Fibroblast of the aortic adventitia (primary cell): Measurements from ENCODE around the gene FXYD4. TPM values are rescaled to one million over a fixed set of nuclear protein-coding genes. Genes with fewer than 3 reads are reported as not detected.
"Not testable (repeated sequence)": the region's sequence is repeated elsewhere in the genome, so short reads cannot be mapped to it uniquely, and the experiment has no call there.

Experiments
- DNase-seq: peaks from one replicate; pipeline ENCODE4 v3.0.0-alpha.2; 2010; ENCODE audit warnings: low read depth
- H3K4me3 ChIP-seq: 2 replicates; pipeline ENCODE4 v1.5.1; 2011; ENCODE audit warnings: low read depth, mild to moderate bottlenecking, control low read depth, low read length, moderate library complexity
- total RNA-seq: library from RNA; depleted of rRNA; stranded (reverse); fragments of >200 nt; gene quantifications from 2 replicates; pipeline ENCODE4 v1.2.3, GENCODE V29; 2012; ENCODE audit warnings: low replicate concordance
- TF ChIP-seq, protein P1 (sequence below): IDR thresholded peaks from 2 replicates; pipeline ENCODE4 v1.5.1; 2011; ENCODE audit warnings: mild to moderate bottlenecking, low read length, control low read depth, inconsistent platforms; ENCODE audit not compliant: insufficient read depth

Gene FXYD4
- total RNA-seq, 1 donor: not detected

DNA sequence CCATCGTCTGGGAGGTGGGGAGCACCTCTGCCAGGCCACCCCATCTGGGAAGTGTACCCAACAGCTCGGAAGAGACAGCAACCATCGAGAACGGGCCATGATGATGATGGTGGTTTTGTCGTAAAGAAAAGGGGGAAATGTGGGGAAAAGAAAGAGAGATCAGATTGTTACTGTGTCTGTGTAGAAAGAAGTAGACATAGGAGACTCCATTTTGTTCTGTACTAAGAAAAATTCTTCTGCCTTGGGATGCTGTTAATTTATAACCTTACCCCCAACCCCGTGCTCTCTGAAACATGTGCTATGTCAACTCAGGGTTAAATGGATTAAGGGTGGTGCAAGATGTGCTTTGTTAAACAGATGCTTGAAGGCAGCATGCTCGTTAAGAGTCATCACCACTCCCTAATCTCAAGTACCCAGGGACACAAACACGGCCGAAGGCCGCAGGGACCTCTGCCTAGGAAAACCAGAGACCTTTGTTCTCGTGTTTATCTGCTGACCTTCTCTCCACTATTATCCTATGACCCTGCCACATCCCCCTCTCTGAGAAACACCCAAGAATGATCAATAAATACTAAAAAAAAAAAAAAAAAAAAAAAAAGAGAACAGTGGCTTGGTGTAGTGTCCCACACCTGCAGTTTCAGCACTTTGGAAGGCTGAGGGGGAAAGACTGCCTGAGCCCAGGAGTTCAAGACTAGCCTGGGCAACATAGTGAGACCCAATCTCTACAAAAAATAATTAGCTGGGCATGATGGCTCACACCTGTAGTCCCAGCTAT, 41.2 kb upstream of the FXYD4 start:
- DNase-seq: not testable (repeated sequence)

GRCh38 chr10:43330824-43331127, 40.7 kb upstream of the FXYD4 start:
- not testable (repeated sequence) for H3K4me3 ChIP-seq, DNase-seq

More for the DNA sequence above, 41.2 kb upstream of the FXYD4 start:
- not testable (repeated sequence) for H3K4me3 ChIP-seq

DNA sequence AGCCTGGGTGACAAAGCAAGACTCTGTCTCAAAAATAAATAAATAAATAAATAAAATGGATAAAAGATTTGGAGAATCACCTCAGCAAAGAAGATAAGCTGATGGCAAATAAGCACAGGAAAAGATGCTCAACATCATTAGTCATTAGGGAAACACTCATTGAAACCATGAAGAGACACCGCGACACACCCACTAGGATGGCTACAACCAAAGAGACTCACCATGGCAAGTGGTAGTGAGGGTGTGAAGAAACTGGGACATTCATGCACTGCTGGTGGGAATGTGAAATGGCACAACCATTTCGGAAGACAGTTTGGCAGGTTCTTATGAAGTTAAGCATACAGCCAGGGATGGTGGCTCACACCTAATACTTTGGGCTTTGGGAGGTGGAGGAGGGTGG, 37.8 kb upstream of the FXYD4 start:
- no peak overlapping the region for H3K4me3 ChIP-seq
- no peak for DNase-seq
- TF ChIP-seq, protein P1, sequence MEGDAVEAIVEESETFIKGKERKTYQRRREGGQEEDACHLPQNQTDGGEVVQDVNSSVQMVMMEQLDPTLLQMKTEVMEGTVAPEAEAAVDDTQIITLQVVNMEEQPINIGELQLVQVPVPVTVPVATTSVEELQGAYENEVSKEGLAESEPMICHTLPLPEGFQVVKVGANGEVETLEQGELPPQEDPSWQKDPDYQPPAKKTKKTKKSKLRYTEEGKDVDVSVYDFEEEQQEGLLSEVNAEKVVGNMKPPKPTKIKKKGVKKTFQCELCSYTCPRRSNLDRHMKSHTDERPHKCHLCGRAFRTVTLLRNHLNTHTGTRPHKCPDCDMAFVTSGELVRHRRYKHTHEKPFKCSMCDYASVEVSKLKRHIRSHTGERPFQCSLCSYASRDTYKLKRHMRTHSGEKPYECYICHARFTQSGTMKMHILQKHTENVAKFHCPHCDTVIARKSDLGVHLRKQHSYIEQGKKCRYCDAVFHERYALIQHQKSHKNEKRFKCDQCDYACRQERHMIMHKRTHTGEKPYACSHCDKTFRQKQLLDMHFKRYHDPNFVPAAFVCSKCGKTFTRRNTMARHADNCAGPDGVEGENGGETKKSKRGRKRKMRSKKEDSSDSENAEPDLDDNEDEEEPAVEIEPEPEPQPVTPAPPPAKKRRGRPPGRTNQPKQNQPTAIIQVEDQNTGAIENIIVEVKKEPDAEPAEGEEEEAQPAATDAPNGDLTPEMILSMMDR: no peak

GRCh38 chr10:43336061-43336460, 35.4 kb upstream of the FXYD4 start:
- TF ChIP-seq, protein P1: no peak
- DNase-seq: no peak

GRCh38 chr10:43336641-43337318, 34.7 kb upstream of the FXYD4 start:
- TF ChIP-seq, protein P1: no peak
- no peak for DNase-seq
- no peak overlapping the region for H3K4me3 ChIP-seq

More at GRCh38 chr10:43336061-43336460, 35.4 kb upstream of the FXYD4 start:
- H3K4me3 ChIP-seq: no peak overlapping the region

DNA sequence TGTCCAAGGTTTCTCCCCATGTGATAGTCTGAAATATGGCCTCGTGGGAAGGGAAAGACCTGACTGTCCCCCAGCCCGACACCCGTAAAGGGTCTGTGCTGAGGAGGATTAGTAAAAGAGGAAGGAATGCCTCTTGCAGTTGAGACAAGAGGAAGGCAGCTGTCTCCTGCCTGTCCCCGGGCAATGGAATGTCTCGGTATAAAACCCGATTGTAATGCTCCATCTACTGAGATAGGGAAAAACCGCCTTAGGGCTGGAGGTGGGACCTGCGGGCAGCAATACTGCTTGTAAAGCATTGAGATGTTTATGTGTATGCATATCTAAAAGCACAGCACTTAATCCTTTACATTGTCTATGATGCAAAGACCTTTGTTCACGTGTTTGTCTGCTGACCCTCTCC, 33.9 kb upstream of the FXYD4 start:
- not testable (repeated sequence) for DNase-seq, H3K4me3 ChIP-seq

GRCh38 chr10:43338117-43338516, 33.3 kb upstream of the FXYD4 start:
- no peak for DNase-seq
- H3K4me3 ChIP-seq: no peak overlapping the region
- TF ChIP-seq, protein P1: no peak

DNA sequence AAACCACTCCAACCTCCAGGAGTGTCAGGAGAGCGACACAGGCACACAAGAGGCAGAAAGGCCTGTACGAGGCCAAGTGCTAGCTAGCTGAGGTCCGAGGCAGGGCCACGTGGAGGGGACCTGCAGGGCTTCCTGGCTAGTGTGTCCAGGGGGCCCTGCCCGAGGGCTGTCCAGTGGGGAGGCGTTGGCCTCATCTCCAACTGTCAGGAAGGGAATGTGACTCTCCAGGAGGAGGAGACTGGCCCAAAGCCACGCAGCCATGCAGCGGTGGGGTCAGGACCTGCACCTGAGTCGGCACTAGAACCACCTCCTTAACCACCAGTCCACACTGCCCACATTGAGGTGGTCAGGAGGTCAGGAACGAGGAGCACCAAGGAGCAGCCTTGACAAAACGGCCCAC, 32.3 kb upstream of the FXYD4 start:
- no peak for DNase-seq
- TF ChIP-seq, protein P1: no peak
- no peak overlapping the region for H3K4me3 ChIP-seq
